Measurements from ENCODE around the gene ST3GAL3.

DNA sequence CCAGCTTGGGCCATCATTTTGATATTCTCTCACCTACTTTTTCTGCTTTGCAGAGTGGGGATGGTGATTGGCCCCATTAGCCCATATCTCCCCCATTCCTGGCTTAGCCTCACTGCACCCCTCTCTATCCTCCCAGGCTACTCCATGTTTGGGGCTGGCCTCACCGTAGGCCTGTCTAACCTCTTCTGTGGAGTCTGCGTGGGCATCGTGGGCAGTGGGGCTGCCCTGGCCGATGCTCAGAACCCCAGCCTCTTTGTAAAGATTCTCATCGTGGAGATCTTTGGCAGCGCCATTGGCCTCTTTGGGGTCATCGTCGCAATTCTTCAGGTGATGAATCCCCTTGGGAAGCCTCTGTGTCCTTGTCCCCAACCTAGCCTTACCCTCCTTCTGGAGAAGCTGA, 269.6 kb downstream of the ST3GAL3 start:
- TF ChIP-seq, protein P1, sequence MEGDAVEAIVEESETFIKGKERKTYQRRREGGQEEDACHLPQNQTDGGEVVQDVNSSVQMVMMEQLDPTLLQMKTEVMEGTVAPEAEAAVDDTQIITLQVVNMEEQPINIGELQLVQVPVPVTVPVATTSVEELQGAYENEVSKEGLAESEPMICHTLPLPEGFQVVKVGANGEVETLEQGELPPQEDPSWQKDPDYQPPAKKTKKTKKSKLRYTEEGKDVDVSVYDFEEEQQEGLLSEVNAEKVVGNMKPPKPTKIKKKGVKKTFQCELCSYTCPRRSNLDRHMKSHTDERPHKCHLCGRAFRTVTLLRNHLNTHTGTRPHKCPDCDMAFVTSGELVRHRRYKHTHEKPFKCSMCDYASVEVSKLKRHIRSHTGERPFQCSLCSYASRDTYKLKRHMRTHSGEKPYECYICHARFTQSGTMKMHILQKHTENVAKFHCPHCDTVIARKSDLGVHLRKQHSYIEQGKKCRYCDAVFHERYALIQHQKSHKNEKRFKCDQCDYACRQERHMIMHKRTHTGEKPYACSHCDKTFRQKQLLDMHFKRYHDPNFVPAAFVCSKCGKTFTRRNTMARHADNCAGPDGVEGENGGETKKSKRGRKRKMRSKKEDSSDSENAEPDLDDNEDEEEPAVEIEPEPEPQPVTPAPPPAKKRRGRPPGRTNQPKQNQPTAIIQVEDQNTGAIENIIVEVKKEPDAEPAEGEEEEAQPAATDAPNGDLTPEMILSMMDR (tag by site-specific recombination; IDR thresholded peaks at IDR 0.05), result no peak
- TF ChIP-seq PRDM1 (tag by site-specific recombination; IDR thresholded peaks at IDR 0.05), result no peak
- TF ChIP-seq YY1 (tag by site-specific recombination; IDR thresholded peaks at IDR 0.05), result no peak
- no peak for TF ChIP-seq KLF8 (tag by site-specific recombination; IDR thresholded peaks at IDR 0.05)
- no peak for TF ChIP-seq ZNF621 (tag by site-specific recombination; IDR thresholded peaks at IDR 0.05)
- TF ChIP-seq, protein P2, sequence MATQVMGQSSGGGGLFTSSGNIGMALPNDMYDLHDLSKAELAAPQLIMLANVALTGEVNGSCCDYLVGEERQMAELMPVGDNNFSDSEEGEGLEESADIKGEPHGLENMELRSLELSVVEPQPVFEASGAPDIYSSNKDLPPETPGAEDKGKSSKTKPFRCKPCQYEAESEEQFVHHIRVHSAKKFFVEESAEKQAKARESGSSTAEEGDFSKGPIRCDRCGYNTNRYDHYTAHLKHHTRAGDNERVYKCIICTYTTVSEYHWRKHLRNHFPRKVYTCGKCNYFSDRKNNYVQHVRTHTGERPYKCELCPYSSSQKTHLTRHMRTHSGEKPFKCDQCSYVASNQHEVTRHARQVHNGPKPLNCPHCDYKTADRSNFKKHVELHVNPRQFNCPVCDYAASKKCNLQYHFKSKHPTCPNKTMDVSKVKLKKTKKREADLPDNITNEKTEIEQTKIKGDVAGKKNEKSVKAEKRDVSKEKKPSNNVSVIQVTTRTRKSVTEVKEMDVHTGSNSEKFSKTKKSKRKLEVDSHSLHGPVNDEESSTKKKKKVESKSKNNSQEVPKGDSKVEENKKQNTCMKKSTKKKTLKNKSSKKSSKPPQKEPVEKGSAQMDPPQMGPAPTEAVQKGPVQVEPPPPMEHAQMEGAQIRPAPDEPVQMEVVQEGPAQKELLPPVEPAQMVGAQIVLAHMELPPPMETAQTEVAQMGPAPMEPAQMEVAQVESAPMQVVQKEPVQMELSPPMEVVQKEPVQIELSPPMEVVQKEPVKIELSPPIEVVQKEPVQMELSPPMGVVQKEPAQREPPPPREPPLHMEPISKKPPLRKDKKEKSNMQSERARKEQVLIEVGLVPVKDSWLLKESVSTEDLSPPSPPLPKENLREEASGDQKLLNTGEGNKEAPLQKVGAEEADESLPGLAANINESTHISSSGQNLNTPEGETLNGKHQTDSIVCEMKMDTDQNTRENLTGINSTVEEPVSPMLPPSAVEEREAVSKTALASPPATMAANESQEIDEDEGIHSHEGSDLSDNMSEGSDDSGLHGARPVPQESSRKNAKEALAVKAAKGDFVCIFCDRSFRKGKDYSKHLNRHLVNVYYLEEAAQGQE (tag by site-specific recombination; IDR thresholded peaks at IDR 0.05), result no peak
